Prostate gland (tissue), 1 donor: ENCODE data around the gene CYP1A1.

Experiments
- POLR2A ChIP-seq: fragments of 450-650 bp; IDR thresholded peaks from one replicate; pipeline ENCODE4 v1.6.1; 2016; ENCODE audit warnings: antibody characterized with exemption, mild to moderate bottlenecking
- POLR2AphosphoS5 ChIP-seq: sonication (generic); formaldehyde crosslinking; IDR thresholded peaks from one replicate; pipeline ENCODE4 v1.6.1; 2017; ENCODE audit warnings: antibody characterized with exemption

- no peak for TF ChIP-seq POLR2A
- TF ChIP-seq POLR2AphosphoS5 = no peak
Measured at GRCh38 chr15:74758736-74759135, 33.4 kb upstream of the CYP1A1 start.
